HL-60 (cell line): Measurements from ENCODE around the gene KLF16.

Experiments
- TF ChIP-seq, protein P1 (sequence below): IDR thresholded peaks from one replicate; pipeline ENCODE4 v1.5.1; 2011; ENCODE audit warnings: low read length, control low read depth, inconsistent platforms; ENCODE audit not compliant: insufficient read depth
- TF ChIP-seq, protein P2 (sequence below): IDR thresholded peaks from 2 replicates; pipeline ENCODE4 v1.6.1; 2012; ENCODE audit warnings: low read depth; ENCODE audit not compliant: insufficient replicate concordance

DNA sequence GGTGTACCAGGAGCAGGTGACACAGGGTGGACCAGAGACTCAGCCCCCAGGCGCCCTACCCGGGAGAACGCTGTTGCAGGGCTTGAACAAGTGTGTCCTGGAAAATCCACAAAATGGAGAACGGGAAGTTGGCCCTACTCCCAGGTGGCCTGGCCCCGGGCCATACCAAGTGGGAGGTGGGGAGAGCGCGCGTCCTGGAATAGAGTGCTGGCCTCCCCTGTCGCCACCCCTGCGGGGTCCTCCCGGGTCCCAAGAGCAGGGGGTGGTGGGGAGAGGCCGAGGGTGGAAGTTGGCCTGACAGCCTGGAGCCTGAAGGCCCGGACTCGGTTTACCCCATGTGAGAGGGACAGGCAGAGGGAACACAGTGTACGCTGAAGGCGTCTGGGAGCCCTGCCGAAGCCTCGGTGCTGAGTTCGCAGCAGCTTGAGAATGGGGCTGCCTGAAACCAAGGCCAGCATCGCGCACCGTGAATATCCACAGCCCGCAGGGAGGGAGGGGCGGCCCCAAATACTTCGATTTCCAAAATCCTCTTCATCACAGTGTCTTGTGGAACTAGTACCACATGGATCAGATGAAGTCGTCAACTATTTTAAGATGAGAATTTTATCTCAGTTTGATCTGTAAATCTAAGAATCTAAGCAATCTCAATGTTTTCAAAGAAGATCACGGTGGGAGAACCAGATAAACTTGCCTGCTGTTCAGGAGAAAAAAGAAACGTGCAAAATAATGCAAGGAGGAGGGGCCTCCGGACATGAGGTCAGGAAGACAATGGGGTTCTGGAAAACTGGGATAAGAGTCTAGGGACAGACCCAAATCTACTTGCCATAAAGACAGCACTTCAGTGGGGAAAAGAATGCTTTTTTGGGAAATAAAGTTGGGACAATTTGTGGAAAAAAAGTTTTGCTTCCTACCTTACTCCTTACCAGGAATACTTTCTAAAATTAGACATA, 10.4 kb upstream of the KLF16 start:
- TF ChIP-seq, protein P1, sequence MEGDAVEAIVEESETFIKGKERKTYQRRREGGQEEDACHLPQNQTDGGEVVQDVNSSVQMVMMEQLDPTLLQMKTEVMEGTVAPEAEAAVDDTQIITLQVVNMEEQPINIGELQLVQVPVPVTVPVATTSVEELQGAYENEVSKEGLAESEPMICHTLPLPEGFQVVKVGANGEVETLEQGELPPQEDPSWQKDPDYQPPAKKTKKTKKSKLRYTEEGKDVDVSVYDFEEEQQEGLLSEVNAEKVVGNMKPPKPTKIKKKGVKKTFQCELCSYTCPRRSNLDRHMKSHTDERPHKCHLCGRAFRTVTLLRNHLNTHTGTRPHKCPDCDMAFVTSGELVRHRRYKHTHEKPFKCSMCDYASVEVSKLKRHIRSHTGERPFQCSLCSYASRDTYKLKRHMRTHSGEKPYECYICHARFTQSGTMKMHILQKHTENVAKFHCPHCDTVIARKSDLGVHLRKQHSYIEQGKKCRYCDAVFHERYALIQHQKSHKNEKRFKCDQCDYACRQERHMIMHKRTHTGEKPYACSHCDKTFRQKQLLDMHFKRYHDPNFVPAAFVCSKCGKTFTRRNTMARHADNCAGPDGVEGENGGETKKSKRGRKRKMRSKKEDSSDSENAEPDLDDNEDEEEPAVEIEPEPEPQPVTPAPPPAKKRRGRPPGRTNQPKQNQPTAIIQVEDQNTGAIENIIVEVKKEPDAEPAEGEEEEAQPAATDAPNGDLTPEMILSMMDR: no peak
- TF ChIP-seq, protein P2, sequence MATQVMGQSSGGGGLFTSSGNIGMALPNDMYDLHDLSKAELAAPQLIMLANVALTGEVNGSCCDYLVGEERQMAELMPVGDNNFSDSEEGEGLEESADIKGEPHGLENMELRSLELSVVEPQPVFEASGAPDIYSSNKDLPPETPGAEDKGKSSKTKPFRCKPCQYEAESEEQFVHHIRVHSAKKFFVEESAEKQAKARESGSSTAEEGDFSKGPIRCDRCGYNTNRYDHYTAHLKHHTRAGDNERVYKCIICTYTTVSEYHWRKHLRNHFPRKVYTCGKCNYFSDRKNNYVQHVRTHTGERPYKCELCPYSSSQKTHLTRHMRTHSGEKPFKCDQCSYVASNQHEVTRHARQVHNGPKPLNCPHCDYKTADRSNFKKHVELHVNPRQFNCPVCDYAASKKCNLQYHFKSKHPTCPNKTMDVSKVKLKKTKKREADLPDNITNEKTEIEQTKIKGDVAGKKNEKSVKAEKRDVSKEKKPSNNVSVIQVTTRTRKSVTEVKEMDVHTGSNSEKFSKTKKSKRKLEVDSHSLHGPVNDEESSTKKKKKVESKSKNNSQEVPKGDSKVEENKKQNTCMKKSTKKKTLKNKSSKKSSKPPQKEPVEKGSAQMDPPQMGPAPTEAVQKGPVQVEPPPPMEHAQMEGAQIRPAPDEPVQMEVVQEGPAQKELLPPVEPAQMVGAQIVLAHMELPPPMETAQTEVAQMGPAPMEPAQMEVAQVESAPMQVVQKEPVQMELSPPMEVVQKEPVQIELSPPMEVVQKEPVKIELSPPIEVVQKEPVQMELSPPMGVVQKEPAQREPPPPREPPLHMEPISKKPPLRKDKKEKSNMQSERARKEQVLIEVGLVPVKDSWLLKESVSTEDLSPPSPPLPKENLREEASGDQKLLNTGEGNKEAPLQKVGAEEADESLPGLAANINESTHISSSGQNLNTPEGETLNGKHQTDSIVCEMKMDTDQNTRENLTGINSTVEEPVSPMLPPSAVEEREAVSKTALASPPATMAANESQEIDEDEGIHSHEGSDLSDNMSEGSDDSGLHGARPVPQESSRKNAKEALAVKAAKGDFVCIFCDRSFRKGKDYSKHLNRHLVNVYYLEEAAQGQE: no peak
